ENCODE results near the gene ECSCR.

ECSCR gene

DNA sequence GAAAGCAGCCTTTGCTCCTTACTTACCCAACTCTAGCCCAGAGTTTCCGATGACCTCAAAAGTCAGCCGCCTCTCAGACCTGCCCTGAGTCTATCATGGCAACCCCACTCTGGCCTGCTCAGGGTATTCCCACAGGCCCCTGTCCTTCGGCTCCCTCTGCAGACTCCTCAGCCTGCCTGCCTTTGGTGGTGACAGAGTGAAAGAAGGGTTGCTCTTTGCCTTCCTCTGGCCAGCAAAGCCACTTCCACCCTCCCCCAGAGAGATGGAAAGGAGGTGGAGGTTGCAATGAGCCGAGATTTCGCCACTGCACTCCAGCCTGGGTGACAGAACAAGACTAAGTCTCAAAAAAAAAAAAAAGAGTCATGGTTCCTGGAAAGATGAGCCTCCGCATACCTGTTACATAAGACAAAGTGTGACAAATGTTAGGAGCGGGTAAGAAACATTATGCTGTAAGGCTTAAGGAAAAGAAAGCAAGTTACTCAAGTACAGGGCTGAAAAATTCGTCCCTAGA is 5.9 kb upstream of the ECSCR start:
- TF ChIP-seq, protein P1, sequence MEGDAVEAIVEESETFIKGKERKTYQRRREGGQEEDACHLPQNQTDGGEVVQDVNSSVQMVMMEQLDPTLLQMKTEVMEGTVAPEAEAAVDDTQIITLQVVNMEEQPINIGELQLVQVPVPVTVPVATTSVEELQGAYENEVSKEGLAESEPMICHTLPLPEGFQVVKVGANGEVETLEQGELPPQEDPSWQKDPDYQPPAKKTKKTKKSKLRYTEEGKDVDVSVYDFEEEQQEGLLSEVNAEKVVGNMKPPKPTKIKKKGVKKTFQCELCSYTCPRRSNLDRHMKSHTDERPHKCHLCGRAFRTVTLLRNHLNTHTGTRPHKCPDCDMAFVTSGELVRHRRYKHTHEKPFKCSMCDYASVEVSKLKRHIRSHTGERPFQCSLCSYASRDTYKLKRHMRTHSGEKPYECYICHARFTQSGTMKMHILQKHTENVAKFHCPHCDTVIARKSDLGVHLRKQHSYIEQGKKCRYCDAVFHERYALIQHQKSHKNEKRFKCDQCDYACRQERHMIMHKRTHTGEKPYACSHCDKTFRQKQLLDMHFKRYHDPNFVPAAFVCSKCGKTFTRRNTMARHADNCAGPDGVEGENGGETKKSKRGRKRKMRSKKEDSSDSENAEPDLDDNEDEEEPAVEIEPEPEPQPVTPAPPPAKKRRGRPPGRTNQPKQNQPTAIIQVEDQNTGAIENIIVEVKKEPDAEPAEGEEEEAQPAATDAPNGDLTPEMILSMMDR (conservative IDR thresholded peaks at IDR 0.05; ENCODE audit: low read depth, low read length): no peak
- H3K4me3 ChIP-seq (ENCODE audit: low read length): no peak overlapping the region
- no peak for DNase-seq (ENCODE audit: low read depth)

GRCh38 chr5:139461698-139462097 is 845 bp downstream of the ECSCR start:
- TF ChIP-seq, protein P1 (conservative IDR thresholded peaks at IDR 0.05; ENCODE audit: low read depth, low read length): no peak
- H3K4me3 ChIP-seq (ENCODE audit: low read length): no peak overlapping the region
- DNase-seq (ENCODE audit: low read depth): no peak

DNA sequence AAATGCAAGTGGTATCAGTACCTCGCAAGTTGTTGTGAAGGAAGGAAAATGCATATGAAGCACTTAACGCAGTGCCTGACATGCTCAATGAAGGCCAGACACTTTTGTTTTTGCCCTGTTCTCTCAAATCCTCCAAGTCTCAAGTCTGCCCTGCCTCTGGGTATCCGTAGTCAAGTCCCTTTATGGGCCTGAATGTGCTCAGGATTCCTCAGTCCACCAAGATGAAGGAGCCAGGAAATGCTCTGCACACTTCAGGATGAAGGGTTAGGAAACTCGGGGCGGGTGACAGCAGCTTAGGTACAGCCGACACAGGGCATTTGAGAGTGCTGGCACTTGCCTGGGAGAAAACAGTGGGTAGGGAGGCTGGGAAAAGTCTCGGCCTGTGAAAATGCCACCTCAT is 1.4 kb downstream of the ECSCR start:
- no peak overlapping the region for H3K4me3 ChIP-seq (ENCODE audit: low read length)
- no peak for DNase-seq (ENCODE audit: low read depth)
- TF ChIP-seq, protein P1 (conservative IDR thresholded peaks at IDR 0.05; ENCODE audit: low read depth, low read length): no peak

DNA sequence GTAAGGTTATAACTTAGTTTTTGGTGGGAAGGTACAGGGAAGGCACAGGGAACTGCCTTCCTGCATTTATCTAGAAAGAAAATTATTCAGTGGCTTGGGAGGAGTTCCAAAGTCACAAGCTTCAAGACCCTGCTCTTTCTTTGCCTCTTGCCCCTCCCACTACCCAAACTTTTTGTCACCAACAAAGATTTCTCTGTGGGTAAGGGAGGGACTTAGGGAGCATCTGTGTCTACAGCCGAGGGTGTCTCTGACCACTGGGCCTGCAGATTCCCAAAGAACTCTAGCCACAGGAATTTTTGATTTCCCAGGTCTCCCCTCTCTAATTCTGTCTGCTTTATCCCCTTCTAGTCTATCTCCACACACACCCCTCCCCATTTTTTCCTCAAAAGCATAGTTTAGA is 2.1 kb downstream of the ECSCR start:
- no peak for DNase-seq (ENCODE audit: low read depth)
- TF ChIP-seq, protein P1 (conservative IDR thresholded peaks at IDR 0.05; ENCODE audit: low read depth, low read length): no peak
- no peak overlapping the region for H3K4me3 ChIP-seq (ENCODE audit: low read length)

DNA sequence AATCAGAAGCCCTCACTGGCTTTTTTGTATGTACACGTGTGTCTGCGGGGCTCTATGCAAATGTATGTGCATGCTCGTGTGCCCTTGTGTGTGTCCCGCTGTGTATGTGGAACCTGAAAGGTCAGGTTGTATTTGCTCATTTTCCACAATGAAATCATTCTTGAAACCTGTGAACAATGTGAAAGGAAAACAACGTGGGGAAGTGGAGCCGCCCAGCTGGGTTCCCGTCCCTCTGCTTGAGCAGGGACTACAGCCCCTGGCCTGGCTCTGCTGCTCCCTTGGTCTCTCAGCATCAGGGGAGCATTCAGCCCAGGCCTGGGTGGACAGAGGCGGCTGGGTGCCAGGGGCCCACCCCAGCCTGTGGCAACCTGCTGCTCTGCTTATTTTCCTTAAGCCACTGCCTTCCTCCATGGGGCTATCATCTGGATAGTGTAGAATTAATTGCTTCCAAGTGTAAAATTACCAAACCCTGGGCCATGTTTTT is 3.0 kb downstream of the ECSCR start:
- TF ChIP-seq, protein P1 (conservative IDR thresholded peaks at IDR 0.05; ENCODE audit: low read depth, low read length): no peak
- H3K4me3 ChIP-seq (ENCODE audit: low read length): no peak overlapping the region
- no peak for DNase-seq (ENCODE audit: low read depth)

DNA sequence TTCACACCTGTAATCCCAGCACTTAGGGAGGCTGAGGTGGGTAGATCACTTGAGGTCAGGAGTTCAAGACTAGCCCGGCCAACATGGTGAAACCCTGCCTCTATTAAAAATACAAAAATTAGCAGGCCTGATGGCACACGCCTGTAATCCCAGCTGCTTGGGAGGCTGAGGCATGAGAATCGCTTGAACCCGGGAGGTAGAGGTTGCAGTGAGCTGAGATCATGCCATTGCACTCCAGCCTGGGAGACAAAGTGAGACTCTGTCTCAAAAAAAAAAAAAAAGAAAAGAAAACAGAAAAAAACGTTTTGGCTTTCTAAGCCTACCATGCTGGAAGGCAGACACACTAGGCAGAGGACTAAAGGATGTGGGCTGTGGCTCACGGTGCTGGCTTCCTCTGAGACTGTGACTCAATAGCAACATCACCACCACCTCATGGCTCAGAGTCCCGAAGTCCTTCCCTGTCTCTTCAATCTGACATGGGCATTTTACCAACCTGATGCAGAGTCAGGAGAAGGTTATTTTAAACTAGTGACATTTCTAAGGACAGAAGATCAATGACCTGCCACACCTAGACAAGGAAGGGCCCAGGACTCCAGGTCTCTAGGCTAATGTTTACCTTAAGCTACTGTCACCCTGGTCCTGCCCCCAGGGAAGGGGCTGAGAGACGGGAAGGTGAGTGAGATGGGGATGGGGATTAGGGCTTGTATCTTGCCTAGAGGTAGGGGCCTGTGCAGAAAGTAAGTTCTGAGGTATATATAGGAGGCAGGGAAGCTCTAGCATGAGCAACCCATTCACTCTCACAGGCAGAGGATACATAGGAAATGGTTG is 3.7 kb downstream of the ECSCR start:
- no peak overlapping the region for H3K4me3 ChIP-seq (ENCODE audit: low read length)
- TF ChIP-seq, protein P1 (conservative IDR thresholded peaks at IDR 0.05; ENCODE audit: low read depth, low read length): no peak
- no peak for DNase-seq (ENCODE audit: low read depth)

All from retinal pigment epithelial cell (primary cell).